HG03520 (cell line): Measurements from ENCODE around the gene KCNJ6.

Source experiments
- ATAC-seq: cut with Tn5 transposase; IDR thresholded peaks from one replicate; pipeline ENCODE4 v1.9.1; 2021; ENCODE audit warnings: mild to moderate bottlenecking, moderate library complexity; ENCODE audit not compliant: unreplicated experiment

Gene KCNJ6

DNA sequence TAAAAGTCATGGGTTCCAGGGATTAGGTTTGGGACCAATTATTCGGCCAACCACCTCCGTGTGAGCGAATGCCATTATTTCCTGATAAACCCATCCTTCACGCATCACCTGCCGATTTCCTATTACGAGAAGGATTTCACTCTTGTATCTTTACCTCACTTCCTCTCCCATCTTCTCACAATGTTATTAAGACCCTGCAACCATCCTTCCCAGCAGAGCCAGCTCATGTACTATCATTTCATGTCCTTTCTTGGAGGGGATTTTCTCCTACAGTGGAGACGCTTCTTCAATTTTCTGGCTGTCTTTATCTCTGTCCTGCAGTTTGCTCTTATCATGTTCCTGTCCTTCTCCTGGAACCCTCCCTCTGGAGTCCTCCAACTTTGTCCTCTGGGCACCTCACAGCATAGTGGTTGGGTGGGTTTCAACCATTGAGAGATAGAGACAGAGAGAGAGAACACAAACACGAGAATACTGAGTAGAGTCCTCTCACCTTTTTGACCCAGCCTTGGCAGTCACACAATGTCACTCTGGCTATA lies 357.5 kb downstream of the KCNJ6 start:
- ATAC-seq: no peak
